ENCODE measurements around the gene ST3GAL5.
"Not testable (repeated sequence)": the region's sequence is repeated elsewhere in the genome, so short reads cannot be mapped to it uniquely, and the experiment has no call there.

The ST3GAL5 gene

GRCh38 chr2:85893428-85894258, 4.9 kb upstream of the ST3GAL5 start:
- DNase-seq: no peak

- no peak for DNase-seq
Measured at GRCh38 chr2:85892216-85892944, 3.6 kb upstream of the ST3GAL5 start.

DNA sequence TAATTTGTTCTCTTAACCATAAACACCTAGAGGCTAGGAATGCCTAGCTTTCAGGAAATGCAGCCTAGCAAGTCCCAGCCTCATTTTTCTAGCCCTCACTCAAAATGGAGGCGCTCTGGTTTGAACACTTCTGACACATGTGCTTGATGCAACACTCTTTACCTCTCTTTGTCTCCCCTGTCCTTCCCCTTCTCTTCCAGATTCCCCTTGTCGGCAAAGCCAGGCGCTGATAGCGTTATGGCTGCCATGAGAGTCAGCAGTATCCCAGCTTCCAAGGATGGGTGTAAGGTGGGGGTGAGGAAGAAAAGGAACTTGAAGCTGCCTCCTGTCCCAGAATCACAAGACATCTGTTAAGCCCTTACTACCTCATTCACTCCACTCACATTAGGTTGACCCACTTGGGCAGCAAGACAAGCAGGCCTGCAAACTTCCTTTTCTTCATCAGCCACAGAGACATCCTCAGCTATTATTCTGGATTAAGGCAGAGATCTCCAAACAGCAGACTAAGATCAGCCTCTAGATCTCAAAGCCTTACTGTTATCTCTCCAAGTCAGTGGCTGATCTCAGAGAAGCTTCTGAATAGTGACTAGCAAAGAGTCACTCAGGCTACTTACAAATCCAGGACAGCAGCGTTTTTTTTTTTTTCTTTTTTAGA, 1.9 kb upstream of the ST3GAL5 start:
- DNase-seq: no peak

GRCh38 chr2:85889627-85890281, 964 bp upstream of the ST3GAL5 start:
- no peak for DNase-seq

- DNase-seq: peak; percentile 16
Measured at GRCh38 chr2:85888020-85888683, 638 bp downstream of the ST3GAL5 start.

GRCh38 chr2:85887566-85888019, 1.2 kb downstream of the ST3GAL5 start:
- peak; percentile 78 for DNase-seq

- no peak for DNase-seq
Measured at GRCh38 chr2:85886590-85886989, 2.2 kb downstream of the ST3GAL5 start.

GRCh38 chr2:85886141-85886540, 2.6 kb downstream of the ST3GAL5 start:
- DNase-seq: no peak

- not testable (repeated sequence) for DNase-seq
Measured at GRCh38 chr2:85881781-85882180, 7.0 kb downstream of the ST3GAL5 start.

DNA sequence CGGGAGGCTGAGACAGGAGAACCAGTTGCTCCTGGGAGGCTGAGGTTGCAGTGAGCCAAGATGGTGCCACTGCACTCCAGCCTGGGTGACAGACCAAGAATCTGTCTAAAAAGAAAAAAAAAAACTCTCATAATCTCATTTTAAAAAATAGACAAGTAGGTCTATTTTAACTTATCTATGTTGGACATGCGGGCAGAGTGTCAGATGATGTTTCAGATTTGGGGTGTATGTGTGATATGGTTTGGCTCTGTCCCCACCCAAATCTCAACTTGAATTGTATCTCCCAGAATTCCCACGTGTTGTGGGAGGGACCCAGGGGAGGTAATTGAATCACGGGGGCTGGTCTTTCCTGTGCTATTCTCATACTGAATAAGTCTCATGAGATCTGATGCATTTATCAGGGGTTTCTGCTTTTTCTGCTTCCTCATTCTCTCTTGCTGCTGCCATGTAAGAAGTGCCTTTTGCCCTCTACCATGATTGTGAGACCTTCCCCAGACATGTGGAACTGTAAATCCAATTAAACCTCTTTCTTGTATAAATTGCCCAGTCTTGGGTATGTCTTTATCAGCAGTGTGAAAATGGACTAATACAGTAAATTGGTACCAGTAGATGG, 8.0 kb downstream of the ST3GAL5 start:
- not testable (repeated sequence) for DNase-seq

- DNase-seq: no peak
Measured at GRCh38 chr2:85878719-85879370, 9.9 kb downstream of the ST3GAL5 start.

DNA sequence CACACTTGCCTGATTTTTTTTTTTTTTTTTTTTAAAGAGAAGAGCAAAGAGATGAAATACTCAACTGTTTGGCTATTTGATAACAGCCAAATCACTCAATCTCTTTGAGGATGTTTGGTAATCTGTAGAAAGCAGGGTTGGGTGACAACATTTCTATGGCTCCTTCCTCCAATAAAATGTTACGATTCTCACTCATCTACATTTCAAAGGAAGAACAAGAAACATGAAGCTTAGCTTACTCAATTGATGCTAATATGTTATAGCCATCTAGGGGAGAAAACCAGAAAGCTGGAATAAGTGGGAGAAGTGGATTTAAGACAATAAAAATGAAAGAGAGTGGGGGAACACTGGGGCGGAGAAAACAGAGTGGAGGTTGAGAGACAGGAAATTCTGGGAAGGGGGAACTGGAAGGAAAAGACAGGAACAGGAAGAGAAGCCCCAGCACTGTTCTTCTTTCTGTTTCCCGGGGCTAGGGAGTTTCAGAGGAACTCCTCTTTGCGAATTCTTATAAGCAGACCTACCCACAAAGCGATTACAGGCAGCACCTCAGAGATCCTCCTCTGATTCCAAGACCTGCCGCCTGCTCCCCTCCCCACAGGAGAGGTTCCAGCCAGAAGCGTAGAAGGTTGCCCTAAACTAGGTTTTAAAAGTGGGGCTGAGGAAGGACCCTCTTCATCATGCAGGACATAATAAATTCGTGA, 13.3 kb downstream of the ST3GAL5 start:
- no peak for DNase-seq

- no peak for DNase-seq
Measured at GRCh38 chr2:85873679-85874078, 15.1 kb downstream of the ST3GAL5 start.

DNA sequence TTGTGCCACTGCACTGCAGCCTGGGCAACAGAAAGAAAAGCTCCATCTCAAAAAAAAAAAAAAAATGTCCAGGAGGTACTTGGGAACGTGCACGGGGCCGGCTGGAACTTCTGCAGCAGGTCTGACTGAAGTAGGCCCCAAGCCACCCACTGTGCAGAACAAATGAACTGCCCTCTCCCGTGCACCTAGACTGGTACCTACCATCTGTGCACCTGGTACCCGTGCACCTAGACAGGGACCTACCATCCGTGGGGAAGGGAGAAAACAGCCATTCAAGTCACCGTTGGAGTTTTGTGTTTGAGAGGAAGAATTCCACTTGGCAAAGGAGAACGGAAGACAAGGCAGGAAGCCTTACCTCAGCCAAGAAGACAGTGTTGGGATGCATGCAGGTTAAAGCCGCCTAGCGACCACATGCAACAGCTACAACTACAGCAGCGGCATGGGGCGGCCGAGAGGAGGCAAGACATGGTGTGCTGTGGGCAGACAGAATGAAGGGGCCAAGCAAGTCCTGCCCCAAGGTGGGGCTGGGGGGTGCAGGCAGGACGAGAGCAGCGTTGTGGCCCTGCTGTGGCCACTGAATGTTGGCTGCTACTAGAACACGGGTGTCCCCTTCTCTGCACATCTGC, 16.1 kb downstream of the ST3GAL5 start:
- no peak for DNase-seq

GRCh38 chr2:85871494-85872164, 17.2 kb downstream of the ST3GAL5 start:
- no peak for DNase-seq

GRCh38 chr2:85868822-85869221, 20.0 kb downstream of the ST3GAL5 start:
- DNase-seq: no peak

DNA sequence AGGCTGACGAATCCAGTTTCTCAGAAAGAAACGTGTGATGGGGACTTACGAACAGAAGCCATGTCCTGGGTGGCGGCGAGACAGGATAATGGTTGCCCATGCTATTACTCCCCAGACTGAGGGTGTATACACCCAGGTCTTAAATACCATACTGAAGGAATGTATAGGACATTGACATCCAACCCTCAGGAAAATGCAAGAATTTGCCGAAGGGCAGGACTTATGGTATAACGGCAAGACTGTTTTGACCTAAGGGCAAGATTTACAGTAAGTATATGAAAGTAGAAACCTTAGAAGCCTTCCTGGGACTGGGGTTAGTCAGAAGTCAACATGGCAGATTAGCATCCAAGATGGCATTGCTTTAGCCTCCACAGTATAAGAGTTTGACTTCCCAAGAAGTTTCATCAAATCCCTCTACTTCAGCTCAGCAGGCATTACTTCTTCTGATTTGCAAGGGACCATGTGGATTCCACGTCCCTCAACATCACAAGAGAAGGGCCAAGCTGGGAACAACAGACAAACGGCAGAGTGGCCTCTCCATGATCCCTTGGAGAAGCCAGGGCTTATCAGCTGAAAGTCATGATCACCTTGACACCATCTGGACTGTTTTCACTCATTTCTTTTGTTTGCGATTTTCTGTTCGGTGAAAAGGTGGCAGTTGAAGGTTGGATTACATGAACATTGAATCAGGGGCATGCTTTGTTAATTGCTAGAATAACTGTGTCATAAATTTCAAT, 21.1 kb downstream of the ST3GAL5 start:
- no peak for DNase-seq

GRCh38 chr2:85867121-85867520, 21.7 kb downstream of the ST3GAL5 start:
- no peak for DNase-seq

DNA sequence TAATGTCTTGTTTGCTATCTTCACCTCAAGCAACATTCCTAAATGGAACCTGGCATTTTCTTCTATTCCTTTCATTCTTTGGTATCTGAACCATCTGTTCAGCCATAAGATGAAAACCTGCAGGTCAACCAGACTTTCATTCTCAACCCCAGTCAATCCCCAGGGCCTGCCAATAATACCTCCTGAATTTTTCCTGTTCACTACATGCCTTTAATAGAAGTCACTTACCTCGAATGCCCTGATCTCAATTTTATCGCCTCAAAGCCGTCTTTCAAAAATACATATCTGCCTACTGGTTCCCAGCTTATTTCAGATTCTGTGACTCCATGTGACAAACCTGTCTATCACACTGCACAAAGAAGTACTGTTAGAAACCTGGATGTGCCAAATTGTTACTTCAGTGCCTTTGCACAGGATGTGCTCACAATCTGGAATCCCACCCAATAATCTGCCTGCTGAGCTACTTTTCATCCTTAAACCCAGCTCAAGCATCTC, 22.6 kb downstream of the ST3GAL5 start:
- no peak for DNase-seq

Measured in DMS79 (cell line).